ENCODE results near the gene YIPF1. TPM values are rescaled to one million over a fixed set of nuclear protein-coding genes. Genes with fewer than 3 reads are reported as not detected.
"Not testable (repeated sequence)": the region's sequence is repeated elsewhere in the genome, so short reads cannot be mapped to it uniquely, and the experiment has no call there.

The YIPF1 gene
- total RNA-seq, 1 donor from 2014 or later: 22.3 TPM

GRCh38 chr1:53842347-53842746 is 47.2 kb downstream of the YIPF1 start:
- DNase-seq (ENCODE audit: low spot score): no peak

GRCh38 chr1:53838654-53838974 is 51.0 kb downstream of the YIPF1 start:
- no peak for DNase-seq (ENCODE audit: low spot score)

- DNase-seq (ENCODE audit: low spot score): peak; percentile 93
Measured at GRCh38 chr1:53837924-53838653, 51.5 kb downstream of the YIPF1 start, which contains the start of gene NDC1. TSS of gene NDC1 (minus strand) at chr1:53838296. CDS start at chr1:53838261, 35 bp downstream.

GRCh38 chr1:53837646-53837923 is 52.0 kb downstream of the YIPF1 start:
- DNase-seq (ENCODE audit: low spot score): no peak

GRCh38 chr1:53835491-53835890 is 54.1 kb downstream of the YIPF1 start:
- DNase-seq (ENCODE audit: low spot score): no peak

- no peak for DNase-seq (ENCODE audit: low spot score)
Measured at GRCh38 chr1:53834776-53835175, 54.8 kb downstream of the YIPF1 start.

GRCh38 chr1:53833393-53833792 is 56.2 kb downstream of the YIPF1 start:
- DNase-seq (ENCODE audit: low spot score): no peak

- DNase-seq (ENCODE audit: low spot score): no peak
Measured at GRCh38 chr1:53826367-53826766, 63.2 kb downstream of the YIPF1 start.

- no peak for DNase-seq (ENCODE audit: low spot score)
Measured at GRCh38 chr1:53825306-53825705, 64.3 kb downstream of the YIPF1 start.

- no peak for DNase-seq (ENCODE audit: low spot score)
Measured at GRCh38 chr1:53822931-53823330, 66.7 kb downstream of the YIPF1 start.

- DNase-seq (ENCODE audit: low spot score): no peak
Measured at GRCh38 chr1:53821380-53821779, 68.2 kb downstream of the YIPF1 start.

GRCh38 chr1:53819387-53819786 is 70.2 kb downstream of the YIPF1 start:
- DNase-seq (ENCODE audit: low spot score): no peak

GRCh38 chr1:53816584-53816983 is 73.0 kb downstream of the YIPF1 start:
- not testable (repeated sequence) for DNase-seq (ENCODE audit: low spot score)

- not testable (repeated sequence) for DNase-seq (ENCODE audit: low spot score)
Measured at GRCh38 chr1:53815484-53815883, 74.1 kb downstream of the YIPF1 start.

- no peak for DNase-seq (ENCODE audit: low spot score)
Measured at GRCh38 chr1:53811414-53811851, 78.2 kb downstream of the YIPF1 start.

GRCh38 chr1:53810497-53810896 is 79.1 kb downstream of the YIPF1 start:
- no peak for DNase-seq (ENCODE audit: low spot score)

- no peak for DNase-seq (ENCODE audit: low spot score)
Measured at GRCh38 chr1:53810007-53810406, 79.6 kb downstream of the YIPF1 start.

GRCh38 chr1:53807916-53808315 is 81.7 kb downstream of the YIPF1 start:
- no peak for DNase-seq (ENCODE audit: low spot score)

GRCh38 chr1:53804791-53805505 is 84.6 kb downstream of the YIPF1 start:
- no peak for DNase-seq (ENCODE audit: low spot score)

GRCh38 chr1:53804181-53804580 is 85.4 kb downstream of the YIPF1 start:
- DNase-seq (ENCODE audit: low spot score): no peak
